Left renal pelvis (tissue), 4 donors: Measurements from ENCODE around the gene PCF11. TPM values are rescaled to one million over a fixed set of nuclear protein-coding genes. Genes with fewer than 3 reads are reported as not detected.

Source experiments
- DNase-seq, 4 donors: peaks; one replicate each; pipeline ENCODE4 v3.0.0-alpha.2; 2013; ENCODE audit warnings: low read depth in 4 of 4, low spot score in 3 of 4
- polyA plus RNA-seq, 4 donors: library from polyadenylated mRNA; unstranded; fragments of 120-200 nt; gene quantifications; one replicate each; pipeline ENCODE4 v1.2.1, GENCODE V29; 2013; ENCODE audit not compliant: insufficient read length in 4 of 4

PCF11 gene
- polyA plus RNA-seq, 4 donors: 61.5 to 84.1 (median 73.3) TPM

DNA sequence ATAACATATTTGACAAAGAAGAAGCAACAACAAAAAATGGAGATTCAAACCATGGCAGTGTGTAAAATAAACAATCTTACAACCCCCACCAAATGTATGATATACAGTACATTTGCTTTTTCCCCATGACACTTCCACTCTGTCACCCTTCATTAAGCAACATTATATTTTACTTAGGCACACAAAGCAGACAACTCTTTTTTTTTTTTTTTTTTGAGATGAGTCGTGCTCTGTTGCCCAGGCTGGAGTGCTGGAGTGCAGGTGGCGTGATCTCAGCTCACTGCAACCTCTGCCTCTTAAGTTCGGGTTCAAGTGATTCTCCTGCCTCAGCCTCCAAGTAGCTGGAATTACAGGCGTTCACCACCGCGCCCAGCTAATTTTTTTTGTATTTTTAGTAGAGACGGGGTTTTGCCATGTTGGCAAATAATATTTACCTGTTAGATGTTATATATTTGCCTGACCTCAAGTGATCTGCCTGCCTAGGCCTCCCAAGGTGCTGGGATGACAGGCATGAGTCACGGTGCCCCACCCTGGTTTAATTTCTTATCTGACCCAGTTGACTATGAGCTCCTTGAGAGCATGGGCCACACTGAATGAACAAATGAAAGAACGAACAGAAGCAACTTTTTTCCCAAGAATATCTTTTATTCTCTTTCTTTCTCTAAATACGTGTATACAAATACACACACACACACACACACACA lies 5.5 kb upstream of the PCF11 start:
- DNase-seq: no peak

DNA sequence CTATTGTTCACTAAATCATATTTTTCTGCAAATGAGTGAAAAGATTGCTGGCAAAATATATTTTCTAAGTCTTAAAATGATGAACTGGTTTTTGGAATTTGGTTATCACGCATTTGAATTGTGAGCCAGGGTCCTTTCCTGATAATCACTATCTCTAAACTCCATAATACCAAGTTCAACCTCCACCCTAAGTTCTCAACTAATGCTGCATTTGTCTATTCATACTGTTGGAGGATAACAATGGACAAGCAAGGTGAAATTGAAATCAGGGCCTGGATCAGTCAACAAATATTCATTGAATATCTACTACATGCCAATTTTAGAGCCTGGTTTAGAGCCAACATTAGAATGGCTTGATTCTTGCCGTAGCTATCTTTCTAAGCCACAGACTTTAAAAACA lies 4.7 kb upstream of the PCF11 start:
- no peak for DNase-seq

- no peak for DNase-seq
Measured at GRCh38 chr11:83153764-83154163, 3.2 kb upstream of the PCF11 start.

DNA sequence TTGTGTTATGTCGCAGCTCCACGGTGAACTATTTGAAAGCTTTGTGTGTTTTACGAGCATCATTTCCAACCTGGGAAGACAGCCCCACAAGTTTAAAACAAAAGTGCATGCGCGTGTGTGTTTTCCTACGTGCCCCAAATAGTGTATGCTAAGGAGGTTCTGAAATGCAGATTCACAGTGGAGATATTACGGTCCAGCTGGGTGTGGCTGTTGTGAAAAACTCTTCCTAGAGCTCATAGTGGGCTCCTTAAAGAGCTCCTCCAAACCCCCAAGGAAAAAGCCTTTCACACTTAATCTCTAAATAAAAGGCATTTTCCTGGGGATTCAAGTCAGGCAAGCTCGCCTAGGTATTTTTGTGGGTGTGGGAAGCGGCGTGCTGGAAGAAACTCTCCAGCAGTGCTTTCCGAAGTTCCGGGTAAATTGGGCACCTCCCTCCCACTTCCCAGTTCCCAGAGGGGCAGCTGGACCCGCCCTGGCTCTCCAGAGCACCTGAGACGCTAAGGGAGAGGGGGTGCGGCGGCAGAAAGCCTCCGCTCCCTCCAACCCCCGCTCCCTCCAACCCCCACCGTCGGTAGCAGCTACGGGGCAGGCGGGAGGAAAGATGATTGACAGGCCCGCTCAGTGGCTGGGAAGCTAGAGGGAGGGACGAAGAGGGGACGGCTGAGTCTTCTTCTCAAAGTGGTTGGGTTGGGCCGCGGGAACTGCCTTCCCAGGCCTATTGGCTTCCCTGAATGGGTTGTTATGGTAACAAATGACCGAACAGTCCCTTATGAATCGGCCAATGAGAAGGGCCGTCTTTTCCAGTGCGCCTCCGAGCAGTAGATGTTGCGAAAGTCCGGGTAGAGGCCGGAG lies 561 bp upstream of the PCF11 start:
- peak; percentile 98 to 100 (median 99) for DNase-seq

- peak; percentile 46 to 60 (median 56) for DNase-seq
Measured at GRCh38 chr11:83157594-83158356, 844 bp downstream of the PCF11 start.

GRCh38 chr11:83158357-83158786 lies 1.4 kb downstream of the PCF11 start:
- no peak for DNase-seq

- no peak for DNase-seq
Measured at GRCh38 chr11:83158965-83159901, 2.3 kb downstream of the PCF11 start.

DNA sequence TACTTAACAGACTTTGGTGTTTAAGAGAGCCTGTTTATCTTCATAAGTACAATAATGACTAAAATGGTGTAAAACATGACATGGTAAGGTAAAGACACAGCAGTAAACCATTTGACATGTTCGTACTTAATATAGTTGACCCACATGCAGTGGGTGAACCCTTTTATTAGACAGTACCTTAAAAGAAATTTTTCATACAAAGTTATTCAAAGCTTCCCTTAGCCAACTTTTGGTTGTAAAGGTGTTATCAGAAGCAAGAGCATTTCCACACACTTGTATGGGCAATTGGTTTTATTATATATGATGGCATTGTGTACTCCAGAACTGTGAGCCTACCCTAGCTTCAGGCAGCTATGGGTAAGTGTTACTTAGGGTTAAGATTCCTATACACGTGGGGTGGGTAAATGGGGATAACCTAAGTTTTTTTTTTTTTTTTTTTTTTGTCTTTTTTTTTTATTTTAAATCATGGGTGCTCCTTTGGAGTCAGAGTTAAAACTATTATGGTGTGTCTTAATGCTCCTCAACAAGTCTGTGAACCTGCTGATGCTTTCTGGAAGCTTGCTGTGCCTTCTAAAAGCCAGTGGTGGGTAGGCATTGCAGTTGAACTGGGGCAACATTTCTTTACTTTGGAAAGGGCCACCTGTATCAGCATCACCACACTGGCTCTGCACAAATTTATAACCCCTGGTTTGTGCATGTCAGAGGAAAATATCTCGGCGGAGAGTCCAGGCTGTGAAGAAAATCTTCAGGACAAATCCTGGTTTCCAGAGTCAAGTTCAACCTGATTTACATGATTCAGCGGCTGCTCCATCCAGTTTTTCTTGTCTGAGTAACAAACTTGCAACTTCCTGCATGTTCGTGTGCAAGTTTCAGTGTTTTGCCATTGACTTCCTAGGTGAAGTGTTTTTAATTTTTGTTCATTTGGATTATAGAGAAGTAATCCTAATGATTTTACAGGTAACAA lies 3.3 kb downstream of the PCF11 start:
- peak in 1 of 4 donors; percentile 22 for DNase-seq

GRCh38 chr11:83161610-83162199 lies 4.8 kb downstream of the PCF11 start:
- no peak for DNase-seq

DNA sequence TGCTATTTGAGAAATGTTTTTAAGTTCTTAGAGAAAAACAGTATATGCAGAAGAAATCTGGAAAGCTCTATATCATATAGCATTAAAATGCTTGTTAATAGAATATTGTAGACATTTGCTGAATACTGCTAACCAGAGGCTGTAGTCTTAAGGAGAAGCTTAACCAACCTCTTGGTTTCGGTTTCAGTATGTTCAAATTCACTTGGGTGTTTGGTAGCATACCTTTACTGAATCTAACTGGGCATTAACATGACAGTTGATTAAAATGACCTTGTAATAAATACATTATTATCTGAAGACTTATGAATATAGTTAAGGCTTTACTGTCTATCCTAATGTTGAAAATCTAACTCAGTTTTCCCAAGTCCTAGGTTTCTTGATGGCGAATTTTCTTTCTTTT lies 5.4 kb downstream of the PCF11 start:
- DNase-seq: no peak

DNA sequence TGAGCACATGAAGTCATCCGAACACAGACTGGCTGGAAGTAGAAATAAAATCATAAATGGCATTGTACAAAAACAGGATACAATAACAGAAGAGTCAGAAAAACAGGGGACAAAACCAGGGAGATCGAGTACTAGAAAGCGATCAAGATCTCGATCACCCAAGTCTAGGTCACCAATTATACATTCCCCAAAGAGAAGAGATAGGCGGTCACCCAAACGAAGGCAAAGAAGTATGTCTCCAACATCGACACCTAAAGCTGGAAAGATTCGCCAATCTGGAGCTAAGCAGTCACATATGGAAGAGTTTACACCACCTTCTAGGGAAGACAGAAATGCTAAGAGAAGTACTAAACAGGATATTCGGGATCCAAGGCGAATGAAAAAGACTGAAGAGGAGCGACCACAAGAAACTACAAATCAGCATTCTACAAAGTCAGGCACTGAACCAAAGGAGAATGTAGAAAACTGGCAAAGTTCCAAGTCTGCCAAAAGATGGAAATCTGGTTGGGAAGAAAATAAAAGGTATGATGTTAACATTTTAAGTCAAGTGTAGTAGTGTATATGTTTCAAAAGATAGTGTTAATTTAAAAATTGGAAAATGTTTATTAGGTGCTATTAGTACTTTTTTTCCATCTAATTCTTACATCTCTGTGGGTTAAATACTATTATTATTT lies 9.4 kb downstream of the PCF11 start:
- no peak for DNase-seq

GRCh38 chr11:83168756-83169155 lies 11.8 kb downstream of the PCF11 start:
- DNase-seq: no peak

DNA sequence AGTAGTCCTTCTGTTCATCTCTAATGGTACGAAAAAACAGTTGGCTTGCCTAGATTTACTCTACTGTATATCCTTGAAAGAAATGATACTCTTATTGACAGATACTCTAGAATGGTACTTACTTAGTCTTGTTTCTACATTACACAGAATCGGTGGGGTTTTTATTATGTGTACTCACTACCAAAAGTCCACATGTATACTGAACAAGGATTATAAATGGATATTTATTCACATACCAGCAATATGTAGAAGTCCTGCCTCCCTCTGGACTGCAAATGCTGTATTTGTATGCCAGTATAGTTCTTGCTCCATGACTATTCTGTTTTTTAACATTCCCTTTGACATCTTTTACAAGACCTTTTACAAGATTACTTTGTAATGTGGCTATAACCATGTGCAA lies 13.9 kb downstream of the PCF11 start:
- no peak for DNase-seq

DNA sequence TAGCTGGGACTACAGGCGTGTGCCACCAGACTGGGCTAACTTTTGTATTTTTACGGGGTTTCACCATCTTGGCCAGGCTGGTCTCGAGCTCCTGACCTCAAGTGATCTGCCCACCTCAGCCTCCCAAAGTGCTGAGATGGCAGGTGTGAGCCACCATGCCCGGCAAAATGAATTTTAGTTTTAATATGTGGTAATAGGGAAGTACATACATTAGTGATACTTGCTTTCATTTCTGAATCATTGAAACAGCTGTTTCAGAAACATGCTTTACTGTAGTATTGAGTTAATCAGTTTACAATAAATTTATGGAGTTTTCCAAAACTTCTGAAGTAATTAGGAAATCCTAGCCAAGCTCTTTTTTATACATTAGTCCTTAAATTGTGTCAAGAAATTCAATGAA lies 15.6 kb downstream of the PCF11 start:
- DNase-seq: no peak

GRCh38 chr11:83174008-83174407 lies 17.1 kb downstream of the PCF11 start:
- no peak for DNase-seq

DNA sequence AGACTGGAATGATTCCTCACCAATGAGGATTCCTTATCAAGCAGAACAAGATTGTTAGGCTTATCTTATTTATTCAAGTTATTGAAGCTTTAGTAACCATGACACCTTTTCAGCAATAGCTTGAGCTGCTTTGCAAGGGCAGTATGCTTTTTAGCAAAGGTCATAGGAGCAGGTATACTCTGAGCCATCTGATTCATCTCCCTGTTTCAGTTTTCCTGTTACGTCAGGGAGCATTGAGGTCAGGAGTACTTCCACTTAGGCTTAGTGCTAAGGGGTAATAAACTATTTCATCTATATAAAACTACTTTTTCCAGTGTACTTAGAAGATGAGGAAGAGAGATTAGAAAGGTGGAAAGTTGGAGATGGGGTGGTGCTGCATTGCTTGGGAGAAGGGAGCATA lies 18.9 kb downstream of the PCF11 start:
- no peak for DNase-seq

DNA sequence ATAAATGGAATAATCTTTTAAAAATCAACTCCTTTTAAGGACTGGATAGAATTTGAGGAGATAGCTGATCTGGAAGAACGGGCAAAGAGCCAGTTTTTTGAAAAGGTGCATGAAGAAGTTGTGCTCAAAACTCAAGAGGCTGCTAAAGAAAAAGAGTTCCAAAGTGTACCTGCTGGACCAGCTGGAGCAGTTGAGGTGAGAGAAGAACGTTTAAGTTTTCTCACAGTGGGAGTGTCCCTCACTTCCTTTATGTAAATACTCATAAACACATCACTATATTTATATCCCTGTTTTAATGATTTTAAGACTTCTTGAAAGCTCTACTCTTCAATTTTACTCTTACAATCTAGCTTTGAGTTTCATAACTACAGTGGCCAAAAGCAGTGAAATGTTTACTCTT lies 24.9 kb downstream of the PCF11 start:
- no peak for DNase-seq

DNA sequence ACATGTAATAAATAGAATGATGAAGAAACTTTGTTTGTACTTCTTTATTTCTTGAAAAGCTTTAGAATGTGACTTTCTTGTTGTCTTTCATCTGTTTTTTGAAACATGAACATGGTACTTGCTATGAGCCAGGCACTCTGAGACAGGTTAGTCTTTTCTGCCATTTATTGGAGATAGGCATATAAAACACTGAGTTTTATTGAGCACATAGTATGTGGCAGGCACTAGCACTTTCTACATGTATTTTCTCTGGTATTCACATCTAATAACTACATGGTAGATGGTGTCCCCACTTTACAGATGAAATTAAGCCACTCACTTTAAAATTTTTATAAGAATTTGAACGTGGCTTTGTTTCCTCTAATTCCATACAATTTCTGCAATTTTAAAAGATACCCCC lies 28.8 kb downstream of the PCF11 start:
- no peak for DNase-seq
